ENCODE data around the gene SPATA2L.
A peak's percentile ranks its signal among the peaks of the same experiment; 100 is the strongest.

Gene SPATA2L

GRCh38 chr16:89729293-89729692 lies 27.8 kb upstream of the SPATA2L start:
- Histone ChIP-seq H3K27ac (ENCODE audit: low read length) (no peak overlapping the region), H3K4me3 (ENCODE audit: low read length) (no peak overlapping the region), H3K9me3 (ENCODE audit: control insufficient read depth, insufficient read depth, low read length) (no peaks in the 10 kb centered on the region), H3K4me1 (ENCODE audit: control insufficient read depth, insufficient read depth, low read length) (no peaks in the 10 kb centered on the region), H3K36me3 (ENCODE audit: control insufficient read depth, insufficient read depth, low read length) (peaks cover 7% of the 10 kb centered on the region), H3K27me3 (ENCODE audit: control insufficient read depth, insufficient read depth, low read length) (no peaks in the 10 kb centered on the region)
- no peak for DNase-seq (ENCODE audit: low read depth, low spot score)
- no CpG with 5 or more reads among the region's 18 CpGs for WGBS (ENCODE audit: insufficient coverage, insufficient read length)

- DNase-seq (ENCODE audit: low read depth, low spot score): no peak
- H3K27ac ChIP-seq (ENCODE audit: low read length): no peak overlapping the region
- peaks cover 2% of the 10 kb centered on the region; the same call in 1 of the 2 replicates for H3K27me3 ChIP-seq (ENCODE audit: control insufficient read depth, insufficient read depth, low read length)
- H3K36me3 ChIP-seq (ENCODE audit: control insufficient read depth, insufficient read depth, low read length): no peaks in the 10 kb centered on the region; the same call in 1 of the 2 replicates
- H3K9me3 ChIP-seq (ENCODE audit: control insufficient read depth, insufficient read depth, low read length): no peaks in the 10 kb centered on the region
- no CpG with 5 or more reads among the region's 17 CpGs for WGBS (ENCODE audit: insufficient coverage, insufficient read length)
- H3K4me1 ChIP-seq (ENCODE audit: control insufficient read depth, insufficient read depth, low read length): peaks cover under 1% of the 10 kb centered on the region; the same call in 1 of the 2 replicates
- H3K4me3 ChIP-seq (ENCODE audit: low read length): no peak overlapping the region
Measured at GRCh38 chr16:89727406-89728120, 26.1 kb upstream of the SPATA2L start.

- Histone ChIP-seq H3K4me1 (ENCODE audit: control insufficient read depth, insufficient read depth, low read length) (peaks cover 3% of the 10 kb centered on the region), H3K9me3 (ENCODE audit: control insufficient read depth, insufficient read depth, low read length) (no peaks in the 10 kb centered on the region), H3K27me3 (ENCODE audit: control insufficient read depth, insufficient read depth, low read length) (peaks cover 3% of the 10 kb centered on the region; the same call in 1 of the 2 replicates), H3K36me3 (ENCODE audit: control insufficient read depth, insufficient read depth, low read length) (no peaks in the 10 kb centered on the region; the same call in 1 of the 2 replicates), H3K27ac (ENCODE audit: low read length) (no peak overlapping the region), H3K4me3 (ENCODE audit: low read length) (no peak overlapping the region)
- WGBS (ENCODE audit: insufficient coverage, insufficient read length): no CpG with 5 or more reads among the region's 30 CpGs
- DNase-seq (ENCODE audit: low read depth, low spot score): no peak
Measured at GRCh38 chr16:89723279-89724250, 22.1 kb upstream of the SPATA2L start.

- Histone ChIP-seq H3K4me3 (ENCODE audit: low read length) (peak overlapping the region; percentile 78; the same call in 1 of the 2 replicates), H3K4me1 (ENCODE audit: control insufficient read depth, insufficient read depth, low read length) (peaks cover 3% of the 10 kb centered on the region), H3K27ac (ENCODE audit: low read length) (no peak overlapping the region), H3K9me3 (ENCODE audit: control insufficient read depth, insufficient read depth, low read length) (no peaks in the 10 kb centered on the region), H3K27me3 (ENCODE audit: control insufficient read depth, insufficient read depth, low read length) (peaks cover 3% of the 10 kb centered on the region; the same call in 1 of the 2 replicates), H3K36me3 (ENCODE audit: control insufficient read depth, insufficient read depth, low read length) (no peaks in the 10 kb centered on the region; the same call in 1 of the 2 replicates)
- WGBS (ENCODE audit: insufficient coverage, insufficient read length): no CpG with 5 or more reads among the region's 56 CpGs
- DNase-seq (ENCODE audit: low read depth, low spot score): no peak
Measured at GRCh38 chr16:89722392-89723278, 21.1 kb upstream of the SPATA2L start.

- H3K27me3 ChIP-seq (ENCODE audit: control insufficient read depth, insufficient read depth, low read length): peaks cover 3% of the 10 kb centered on the region; the same call in 1 of the 2 replicates
- no peaks in the 10 kb centered on the region; the same call in 1 of the 2 replicates for H3K36me3 ChIP-seq (ENCODE audit: control insufficient read depth, insufficient read depth, low read length)
- peak overlapping the region; percentile 78 for H3K4me3 ChIP-seq (ENCODE audit: low read length)
- DNase-seq (ENCODE audit: low read depth, low spot score): no peak
- no peak overlapping the region for H3K27ac ChIP-seq (ENCODE audit: low read length)
- H3K9me3 ChIP-seq (ENCODE audit: control insufficient read depth, insufficient read depth, low read length): no peaks in the 10 kb centered on the region
- no CpG with 5 or more reads among the region's 112 CpGs for WGBS (ENCODE audit: insufficient coverage, insufficient read length)
- H3K4me1 ChIP-seq (ENCODE audit: control insufficient read depth, insufficient read depth, low read length): peaks cover 3% of the 10 kb centered on the region
Measured at GRCh38 chr16:89721546-89722391, 20.3 kb upstream of the SPATA2L start.

GRCh38 chr16:89720813-89721545 lies 19.5 kb upstream of the SPATA2L start, which contains the start of the genes VPS9D1 and ZNF276:
VPS9D1 (minus strand) TSS chr16:89720898; CDS start chr16:89720861, 37 bp downstream.
ZNF276 (plus strand) TSS chr16:89721537; CDS start chr16:89721641, 104 bp downstream.
- Histone ChIP-seq H3K9me3 (ENCODE audit: control insufficient read depth, insufficient read depth, low read length) (no peaks in the 10 kb centered on the region), H3K4me3 (ENCODE audit: low read length) (peak within 1 kb of the TSS; percentile 78), H3K36me3 (ENCODE audit: control insufficient read depth, insufficient read depth, low read length) (no peaks in the 10 kb centered on the region; the same call in 1 of the 2 replicates), H3K27ac (ENCODE audit: low read length) (no peak within 1 kb of the TSS), H3K27me3 (ENCODE audit: control insufficient read depth, insufficient read depth, low read length) (peaks cover 3% of the 10 kb centered on the region; the same call in 1 of the 2 replicates), H3K4me1 (ENCODE audit: control insufficient read depth, insufficient read depth, low read length) (peaks cover 3% of the 10 kb centered on the region)
- no CpG with 5 or more reads among the region's 103 CpGs for WGBS (ENCODE audit: insufficient coverage, insufficient read length)
- no peak for DNase-seq (ENCODE audit: low read depth, low spot score)

GRCh38 chr16:89720551-89720812 lies 19.0 kb upstream of the SPATA2L start:
- Histone ChIP-seq H3K36me3 (ENCODE audit: control insufficient read depth, insufficient read depth, low read length) (no peaks in the 10 kb centered on the region; the same call in 1 of the 2 replicates), H3K4me3 (ENCODE audit: low read length) (peak overlapping the region; percentile 78), H3K27me3 (ENCODE audit: control insufficient read depth, insufficient read depth, low read length) (peaks cover 3% of the 10 kb centered on the region; the same call in 1 of the 2 replicates), H3K4me1 (ENCODE audit: control insufficient read depth, insufficient read depth, low read length) (peaks cover 3% of the 10 kb centered on the region), H3K27ac (ENCODE audit: low read length) (no peak overlapping the region), H3K9me3 (ENCODE audit: control insufficient read depth, insufficient read depth, low read length) (no peaks in the 10 kb centered on the region)
- no CpG with 5 or more reads among the region's 29 CpGs for WGBS (ENCODE audit: insufficient coverage, insufficient read length)
- DNase-seq (ENCODE audit: low read depth, low spot score): no peak

- no CpG with 5 or more reads among the region's 24 CpGs for WGBS (ENCODE audit: insufficient coverage, insufficient read length)
- H3K27ac ChIP-seq (ENCODE audit: low read length): no peak overlapping the region
- DNase-seq (ENCODE audit: low read depth, low spot score): no peak
Measured at GRCh38 chr16:89717688-89718505, 16.4 kb upstream of the SPATA2L start.

More at GRCh38 chr16:89717688-89718505, 16.4 kb upstream of the SPATA2L start:
- no peak overlapping the region for H3K4me3 ChIP-seq (ENCODE audit: low read length)
- peaks cover 3% of the 10 kb centered on the region; the same call in 1 of the 2 replicates for H3K27me3 ChIP-seq (ENCODE audit: control insufficient read depth, insufficient read depth, low read length)
- H3K36me3 ChIP-seq (ENCODE audit: control insufficient read depth, insufficient read depth, low read length): no peaks in the 10 kb centered on the region
- H3K9me3 ChIP-seq (ENCODE audit: control insufficient read depth, insufficient read depth, low read length): no peaks in the 10 kb centered on the region
- H3K4me1 ChIP-seq (ENCODE audit: control insufficient read depth, insufficient read depth, low read length): peaks cover 3% of the 10 kb centered on the region
